Activated CD8-positive, alpha-beta T cell treated with anti-CD3 and anti-CD28 coated beads for 36 hours (primary cell): ENCODE measurements around the gene TIPARP. TPM values are rescaled to one million over a fixed set of nuclear protein-coding genes. Genes with fewer than 3 reads are reported as not detected.

Source experiments
- ATAC-seq: fragments of 200-7000 bp; cut with Tn5 transposase; one replicate; pipeline ENCODE4 v1.10.0; 2021; ENCODE audit warnings: mild to moderate bottlenecking, moderate library complexity
- CTCF ChIA-PET: fragments of 350-600 bp; sonication (Branson Sonifier 250); formaldehyde crosslinking; loops from one replicate; lab custom pipeline; 2021; ENCODE audit warnings: antibody characterized with exemption; lab: Charles Lee
- POLR2A ChIA-PET: fragments of 350-600 bp; sonication (Branson Sonifier 250); formaldehyde crosslinking; loops from one replicate; lab custom pipeline; 2021; ENCODE audit warnings: antibody characterized with exemption; lab: Charles Lee
- DNase-seq: peaks from one replicate; pipeline ENCODE4 v3.0.0-alpha.2; 2020
- H3K27ac Mint-ChIP-seq: one replicate; pipeline ENCODE4 v1.8.0; 2021; ENCODE audit warnings: mild to moderate bottlenecking, mixed read lengths
- H3K27me3 Mint-ChIP-seq: one replicate; pipeline ENCODE4 v1.8.0; 2021; ENCODE audit warnings: mixed read lengths
- H3K36me3 Mint-ChIP-seq: one replicate; pipeline ENCODE4 v1.8.0; 2021; ENCODE audit warnings: low read depth, mixed read lengths
- H3K4me1 Mint-ChIP-seq: one replicate; pipeline ENCODE4 v1.8.0; 2021; ENCODE audit warnings: low read depth, mixed read lengths
- H3K4me3 Mint-ChIP-seq: one replicate; pipeline ENCODE4 v1.8.0; 2021; ENCODE audit warnings: mild to moderate bottlenecking, moderate library complexity, mixed read lengths
- H3K9me3 Mint-ChIP-seq: one replicate; pipeline ENCODE4 v1.8.0; 2021; ENCODE audit warnings: mixed read lengths
- CTCF ChIP-seq: fragments of 200-600 bp; IDR thresholded peaks from one replicate; pipeline ENCODE4 v1.8.0; 2022; ENCODE audit warnings: antibody characterized with exemption, mild to moderate bottlenecking
- intact Hi-C: fragments of 100-400 bp; cut with micrococcal nuclease; formaldehyde crosslinking; loops from one replicate; pipeline ENCODE4 v1.10.0; 2022
- total RNA-seq, 2 experiments: library from RNA; stranded (reverse); gene quantifications; one replicate each; pipeline ENCODE4 v1.2.3, GENCODE V29; 2021

TIPARP gene
- total RNA-seq, 2 experiments from 2014 or later, result 28.0 to 30.0 TPM

- Mint-ChIP-seq H3K9me3 (no peaks in the 10 kb centered on the region), H3K36me3 (no peaks in the 10 kb centered on the region), H3K4me3 (no peak overlapping the region), H3K27ac (no peak overlapping the region), H3K4me1 (peaks cover 23% of the 10 kb centered on the region), H3K27me3 (no peaks in the 10 kb centered on the region)
- intact Hi-C loops, result no loop called here
- ATAC-seq, result no peak
- TF ChIP-seq CTCF, result no peak
- CTCF ChIA-PET, result no interaction called here
- DNase-seq, result no peak
- POLR2A ChIA-PET, result no interaction called here
Observed at GRCh38 chr3:156661155-156661554, 13.2 kb upstream of the TIPARP start.

GRCh38 chr3:156664011-156664830, 10.2 kb upstream of the TIPARP start:
- peak overlapping the region; percentile 86 for H3K27ac Mint-ChIP-seq
- TF ChIP-seq CTCF, result no peak
- peaks cover 44% of the 10 kb centered on the region for H3K4me1 Mint-ChIP-seq
- ChIA-PET CTCF (interaction anchor here (0.8 to 1.6 kb wide), 4 partner anchors 9 to 473 kb away, joined by 3 to 8 read pairs (median 5); partner anchors contain the start of gene SSR3), POLR2A (interaction anchor here (1.2 to 3.1 kb wide), 4 partner anchors 9 to 110 kb away, joined by 3 to 19 read pairs (median 4); partner anchors contain the start of genes SSR3 and TIPARP)
- intact Hi-C loops, result no loop called here
- peak overlapping the region; percentile 19 for H3K4me3 Mint-ChIP-seq
- H3K27me3 Mint-ChIP-seq, result no peaks in the 10 kb centered on the region
- peak; percentile 13 for ATAC-seq
- H3K9me3 Mint-ChIP-seq, result no peaks in the 10 kb centered on the region
- no peak for DNase-seq
- no peaks in the 10 kb centered on the region for H3K36me3 Mint-ChIP-seq

GRCh38 chr3:156664831-156665178, 9.6 kb upstream of the TIPARP start:
- peaks cover 44% of the 10 kb centered on the region for H3K4me1 Mint-ChIP-seq
- TF ChIP-seq CTCF, result no peak
- intact Hi-C loops, result no loop called here
- ChIA-PET CTCF (interaction anchor here (0.8 to 1.6 kb wide), 3 partner anchors 9 to 473 kb away, joined by 3 to 8 read pairs (median 6); partner anchors contain the start of gene SSR3), POLR2A (interaction anchor here (1.2 to 3.1 kb wide), 3 partner anchors 9 to 48 kb away, joined by 3 to 19 read pairs (median 5); partner anchors contain the start of gene TIPARP)
- DNase-seq (no peak), ATAC-seq (peak; percentile 82)
- no peaks in the 10 kb centered on the region for H3K9me3 Mint-ChIP-seq
- H3K27me3 Mint-ChIP-seq, result no peaks in the 10 kb centered on the region
- H3K27ac Mint-ChIP-seq, result peak overlapping the region; percentile 86
- H3K4me3 Mint-ChIP-seq, result peak overlapping the region; percentile 19
- no peaks in the 10 kb centered on the region for H3K36me3 Mint-ChIP-seq

GRCh38 chr3:156665291-156665690, 9.1 kb upstream of the TIPARP start:
- intact Hi-C loops, result no loop called here
- peak overlapping the region; percentile 86 for H3K27ac Mint-ChIP-seq
- no peaks in the 10 kb centered on the region for H3K36me3 Mint-ChIP-seq
- ChIA-PET CTCF (interaction anchor here (0.8 to 1.6 kb wide), 3 partner anchors 8 to 472 kb away, joined by 3 to 8 read pairs (median 6); partner anchors contain the start of gene SSR3), POLR2A (interaction anchor here (1.2 to 3.1 kb wide), 2 partner anchors 8 to 11 kb away, joined by 5 to 19 read pairs; partner anchors contain the start of gene TIPARP)
- H3K9me3 Mint-ChIP-seq, result no peaks in the 10 kb centered on the region
- no peaks in the 10 kb centered on the region for H3K27me3 Mint-ChIP-seq
- peaks cover 46% of the 10 kb centered on the region for H3K4me1 Mint-ChIP-seq
- TF ChIP-seq CTCF, result no peak
- ATAC-seq (no peak), DNase-seq (no peak)
- no peak overlapping the region for H3K4me3 Mint-ChIP-seq

DNA sequence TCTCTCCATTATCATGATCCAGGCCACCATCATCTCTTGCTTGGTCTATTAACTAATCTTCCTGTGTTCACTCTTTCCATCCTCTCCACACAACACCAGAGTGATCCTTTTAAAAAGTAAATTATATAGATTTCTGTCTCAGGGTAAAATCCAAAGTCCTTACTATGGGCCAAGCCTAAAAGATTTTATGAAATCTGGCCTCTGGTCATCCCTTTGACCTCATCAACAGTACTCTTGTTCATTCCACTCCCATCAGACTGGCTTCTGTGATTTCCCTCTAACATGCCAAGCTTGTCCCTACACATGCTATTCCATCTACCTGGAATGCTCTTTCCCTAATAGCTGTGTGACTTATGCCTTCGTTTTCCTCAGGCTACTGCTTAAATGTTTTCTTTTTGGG, 8.3 kb upstream of the TIPARP start:
- H3K36me3 Mint-ChIP-seq, result no peaks in the 10 kb centered on the region
- intact Hi-C loops, result no loop called here
- CTCF ChIA-PET, result interaction anchor here (0.8 kb wide), 1 partner anchor 111 kb away, joined by 3 read pairs; the partner anchor contains the start of gene SSR3
- DNase-seq, result no peak
- POLR2A ChIA-PET, result interaction anchor here (3.1 kb wide), 1 partner anchor 10 kb away, joined by 19 read pairs; the partner anchor contains the start of gene TIPARP
- no peak overlapping the region for H3K4me3 Mint-ChIP-seq
- no peak for TF ChIP-seq CTCF
- H3K27ac Mint-ChIP-seq, result no peak overlapping the region
- ATAC-seq, result no peak
- no peaks in the 10 kb centered on the region for H3K27me3 Mint-ChIP-seq
- H3K9me3 Mint-ChIP-seq, result no peaks in the 10 kb centered on the region
- H3K4me1 Mint-ChIP-seq, result peaks cover 46% of the 10 kb centered on the region
